NCI-H146 treated with DMSO at 0.1 percent for 48 hours (cell line): Measurements from ENCODE around the gene PTCSC3.
"Not testable (repeated sequence)": the region's sequence is repeated elsewhere in the genome, so short reads cannot be mapped to it uniquely, and the experiment has no call there.

Experiments used
- DNase-seq: peaks from one replicate; lab custom pipeline; 2025; ENCODE audit not compliant: unreplicated experiment; lab: John Stamatoyannopoulos, UW

PTCSC3 gene

DNA sequence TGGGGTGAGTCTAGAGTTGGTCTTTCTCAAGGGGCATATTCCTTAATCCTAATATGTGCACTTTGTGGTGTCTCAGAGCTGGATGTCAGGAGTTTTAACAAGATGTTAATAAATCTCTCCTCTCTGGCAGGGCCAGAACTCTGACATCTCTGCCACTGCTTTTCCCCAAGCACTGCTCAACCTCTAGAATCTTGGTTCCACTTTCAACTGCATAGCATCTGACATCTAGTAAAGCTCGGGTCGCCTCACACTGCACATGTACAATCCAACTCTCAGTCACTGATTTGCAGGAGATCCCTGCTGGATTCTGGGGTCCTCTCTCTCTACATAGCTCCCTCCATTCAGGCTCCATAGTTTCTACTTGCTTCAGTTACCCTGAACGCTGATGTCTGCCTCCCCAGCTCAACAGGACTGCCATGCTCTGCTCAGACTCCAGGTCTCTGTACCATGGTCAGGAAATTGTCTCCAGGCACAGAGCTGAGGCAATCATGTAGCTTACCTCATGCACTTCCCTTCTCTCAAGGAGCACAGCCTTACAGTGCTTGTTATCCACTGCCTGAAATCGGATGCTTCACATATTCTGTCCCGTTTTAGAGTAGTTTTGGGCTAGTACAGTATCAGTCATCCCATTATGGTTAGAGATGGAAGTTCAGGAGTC is 1.6 kb downstream of the PTCSC3 start:
- DNase-seq = no peak

DNA sequence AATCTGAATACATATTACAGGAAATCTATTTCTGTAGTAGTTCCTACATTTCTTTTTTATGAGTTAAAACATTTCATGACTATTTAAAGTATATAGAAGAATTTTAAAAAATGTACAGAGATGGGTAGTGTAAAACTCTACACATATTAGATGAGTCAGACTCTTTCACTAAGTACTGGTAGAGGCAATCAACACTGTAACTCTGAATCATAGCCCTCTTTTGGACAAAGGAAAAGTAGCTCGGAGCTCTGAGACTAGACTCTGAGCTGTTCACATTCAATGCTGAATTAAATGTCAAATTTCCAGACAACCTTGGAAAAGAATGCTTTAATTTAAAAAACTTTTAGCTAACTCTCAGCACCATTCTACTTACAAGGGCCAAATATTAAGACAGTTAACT is 3.4 kb downstream of the PTCSC3 start:
- no peak for DNase-seq

DNA sequence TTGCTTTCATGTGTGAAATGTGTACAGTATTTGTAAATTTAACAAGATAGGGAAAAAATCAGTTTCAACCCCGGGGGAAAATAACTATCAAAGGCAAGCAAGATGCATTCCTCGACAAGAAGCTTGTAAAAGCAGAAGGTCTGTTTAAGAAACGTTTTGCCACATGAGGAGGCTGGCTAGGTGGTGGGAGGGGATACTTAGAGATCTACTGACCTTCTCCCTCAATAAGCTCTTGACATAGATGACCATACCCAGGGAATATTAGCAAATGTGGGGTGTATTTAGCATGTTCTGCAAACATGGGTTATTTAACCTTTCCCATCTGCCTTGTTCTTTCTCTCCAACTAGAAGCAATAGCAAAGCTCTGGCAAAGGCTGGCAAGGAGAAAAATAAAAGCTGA is 4.9 kb downstream of the PTCSC3 start:
- DNase-seq = no peak

DNA sequence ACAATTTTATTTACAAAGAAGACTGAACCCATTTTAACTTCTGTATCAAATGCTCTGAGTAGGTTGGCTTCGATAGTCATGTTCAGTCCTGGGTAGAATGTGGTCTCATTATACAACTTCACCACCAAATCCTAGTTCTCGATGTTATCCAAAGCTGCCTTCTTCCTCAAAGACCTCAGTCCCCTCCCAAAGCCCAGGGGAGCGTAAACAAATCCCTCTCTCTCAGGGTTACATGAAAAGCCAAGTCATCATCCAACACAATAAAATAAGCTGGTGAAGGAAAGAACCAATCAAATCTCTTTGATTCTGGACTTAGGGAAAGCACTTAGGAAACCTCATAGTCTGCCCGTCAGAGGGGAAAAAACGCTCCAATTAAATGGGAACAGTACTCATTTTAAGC is 9.1 kb downstream of the PTCSC3 start:
- no peak for DNase-seq

DNA sequence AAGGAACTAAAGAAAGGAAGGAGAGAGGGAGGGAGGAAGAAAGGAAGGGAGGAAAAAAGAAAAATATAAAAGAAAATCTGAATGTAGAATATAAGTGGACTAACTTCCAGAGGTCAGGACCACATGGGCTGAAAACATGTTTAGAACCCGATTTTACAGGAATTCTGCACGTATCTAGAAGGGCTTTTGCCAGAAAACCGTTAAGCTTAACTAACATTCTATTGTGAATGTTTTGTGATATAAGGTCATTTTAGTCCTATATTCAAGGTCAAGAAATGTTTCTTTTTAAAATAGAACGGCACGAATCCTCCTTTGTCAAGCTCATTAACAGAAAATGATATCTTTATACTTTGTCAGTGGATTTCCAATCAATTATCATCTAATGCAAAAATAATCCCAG is 13.1 kb downstream of the PTCSC3 start:
- no peak for DNase-seq

DNA sequence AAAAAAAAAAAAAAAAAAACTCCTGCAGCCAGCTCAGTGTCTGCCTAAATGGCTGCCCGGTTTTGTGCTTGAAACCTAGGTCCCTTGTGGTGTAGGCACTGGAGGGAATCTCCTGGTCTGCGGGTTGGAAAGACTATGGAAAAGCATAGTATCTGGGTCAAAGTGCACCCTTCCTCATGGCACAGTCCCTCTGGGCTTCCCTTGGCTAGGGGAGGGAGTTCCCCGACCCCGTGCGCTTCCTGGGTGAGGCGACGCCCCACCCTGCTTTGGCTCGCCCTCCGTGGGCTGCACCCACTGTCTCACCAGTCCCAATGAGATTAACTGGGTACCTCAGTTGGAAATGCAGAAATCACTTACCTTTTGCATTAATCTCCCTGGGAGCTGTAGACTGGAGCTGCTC is 14.3 kb downstream of the PTCSC3 start:
- no peak for DNase-seq

DNA sequence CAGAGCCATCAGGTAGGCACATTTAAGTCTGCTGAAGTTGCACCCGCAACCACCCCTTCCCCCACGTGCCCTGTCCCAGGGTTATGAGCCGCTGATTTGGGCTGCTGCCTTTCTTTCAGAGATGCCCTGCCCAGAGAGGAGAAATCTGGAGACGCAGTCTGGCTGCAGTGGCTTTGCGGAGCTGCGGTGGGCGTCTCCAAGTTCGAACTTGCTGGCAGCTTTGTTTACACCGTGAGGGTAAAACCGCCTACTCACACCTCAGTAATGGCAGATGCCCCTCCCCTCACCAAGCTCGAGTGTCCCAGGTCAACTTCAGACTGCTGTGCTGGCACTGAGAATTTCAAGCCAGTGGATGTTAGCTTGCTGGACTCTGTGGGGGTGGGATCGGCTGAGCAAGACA is 14.7 kb downstream of the PTCSC3 start:
- DNase-seq = no peak

DNA sequence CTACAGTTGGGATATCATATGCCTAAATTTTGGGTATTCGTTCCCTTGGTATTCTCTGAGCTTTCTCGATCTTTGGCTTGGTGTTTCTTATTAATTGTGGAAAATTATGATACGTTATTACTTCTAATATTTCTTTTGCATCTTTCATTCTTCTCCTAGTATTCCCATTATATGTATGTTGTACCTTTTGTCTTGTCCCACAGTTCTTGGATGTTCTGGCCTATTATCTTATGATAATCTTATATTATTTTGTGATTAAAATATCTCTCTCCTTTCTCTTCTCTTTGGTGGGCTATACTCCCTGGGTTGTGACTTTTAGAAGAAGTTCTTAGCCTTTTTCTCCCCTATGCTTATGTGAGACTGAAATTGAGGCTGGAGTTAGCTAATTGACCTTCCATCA is 25.2 kb downstream of the PTCSC3 start:
- DNase-seq = no peak

DNA sequence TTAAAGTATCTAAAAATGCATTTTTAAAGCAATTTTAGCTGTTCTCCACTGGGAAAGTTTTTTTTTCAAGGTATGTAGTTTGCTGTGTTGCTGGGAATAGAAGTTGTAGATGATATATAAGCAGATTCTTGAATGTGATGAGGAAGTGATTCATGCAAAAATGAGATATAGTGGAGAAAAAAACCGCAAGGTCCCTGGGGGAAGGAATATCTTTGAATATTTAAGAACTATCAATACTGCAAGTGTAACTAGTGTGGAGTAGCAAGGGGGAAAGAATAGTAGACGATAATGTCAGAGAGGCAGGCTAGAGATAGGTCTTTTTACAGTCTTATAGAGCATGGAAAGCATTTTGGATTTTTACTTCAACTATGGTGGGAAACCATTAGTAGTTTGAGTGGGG is 42.5 kb downstream of the PTCSC3 start:
- no peak for DNase-seq

DNA sequence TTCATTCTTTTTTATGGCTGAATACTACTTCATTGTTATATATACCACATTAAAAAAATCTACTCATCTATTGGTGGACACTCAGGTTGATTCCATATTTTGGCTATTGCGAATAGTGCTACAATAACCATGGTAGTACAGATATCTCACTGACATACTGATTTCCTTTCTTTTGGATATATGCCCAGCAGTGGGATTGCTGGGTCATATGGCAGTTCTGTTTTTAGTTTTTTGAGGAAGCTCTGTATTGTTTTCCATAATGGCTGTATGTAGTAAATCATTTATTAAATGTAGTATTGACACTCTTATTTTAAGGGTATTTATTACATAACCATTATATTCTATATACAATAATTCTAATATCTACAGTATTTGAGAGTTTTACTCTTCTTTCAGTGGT is 43.7 kb downstream of the PTCSC3 start:
- no peak for DNase-seq

DNA sequence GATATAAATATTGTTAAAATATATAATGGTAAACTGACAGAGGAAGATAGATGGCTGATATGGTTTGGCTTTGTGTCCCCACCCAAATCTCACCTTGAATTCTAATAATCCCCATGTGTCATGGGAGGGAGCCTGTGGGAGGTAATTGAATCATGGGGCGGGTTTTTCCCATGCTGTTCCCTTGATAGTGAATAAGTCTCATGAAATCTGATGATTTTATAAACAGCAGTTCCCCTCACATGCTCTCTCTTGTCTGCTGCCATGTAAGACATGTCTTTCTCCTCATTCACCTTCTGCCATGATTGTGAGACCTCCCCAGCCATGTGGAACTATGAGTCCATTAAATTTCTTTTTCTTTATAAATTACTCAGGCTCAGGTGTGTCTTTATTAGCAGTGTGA is 46.3 kb downstream of the PTCSC3 start:
- DNase-seq = no peak

DNA sequence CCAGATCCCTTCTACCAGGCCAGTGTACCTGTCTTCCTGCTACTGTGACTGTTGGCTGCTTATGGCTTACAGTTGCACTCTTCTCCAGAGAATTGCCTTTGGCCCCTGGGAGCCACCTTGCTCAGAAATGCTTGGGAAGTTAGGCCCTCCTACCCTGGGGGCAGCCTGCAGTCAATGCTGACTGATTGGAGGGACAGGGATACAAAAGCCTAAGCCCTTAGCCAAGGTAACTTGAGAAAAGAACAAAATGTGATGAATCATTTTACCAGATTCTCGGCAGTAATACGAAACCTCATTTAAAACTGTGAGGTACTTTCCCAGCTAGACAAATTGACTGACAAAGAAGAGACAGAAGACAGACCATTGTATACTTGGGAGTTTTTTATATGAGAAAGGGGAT is 47.3 kb downstream of the PTCSC3 start:
- no peak for DNase-seq

DNA sequence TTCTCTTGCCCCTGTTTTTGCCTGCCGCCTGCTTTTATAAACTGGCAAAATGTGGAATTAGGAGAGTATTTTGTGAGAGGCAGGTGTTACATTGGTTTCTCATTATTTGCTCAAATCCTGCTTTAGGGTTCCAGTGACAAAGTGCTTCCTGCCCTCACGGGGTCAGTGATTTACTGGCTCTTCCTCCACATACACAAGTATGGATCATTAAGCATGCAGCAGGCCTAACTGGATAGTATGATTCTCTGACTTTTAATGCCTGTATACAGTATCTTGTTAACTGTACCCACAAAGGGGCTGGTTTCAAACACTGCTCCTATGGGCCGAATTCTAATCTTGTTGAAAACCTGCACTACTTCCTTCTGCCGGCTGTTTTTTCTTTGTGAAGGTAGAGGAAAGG is 63.2 kb downstream of the PTCSC3 start:
- no peak for DNase-seq

DNA sequence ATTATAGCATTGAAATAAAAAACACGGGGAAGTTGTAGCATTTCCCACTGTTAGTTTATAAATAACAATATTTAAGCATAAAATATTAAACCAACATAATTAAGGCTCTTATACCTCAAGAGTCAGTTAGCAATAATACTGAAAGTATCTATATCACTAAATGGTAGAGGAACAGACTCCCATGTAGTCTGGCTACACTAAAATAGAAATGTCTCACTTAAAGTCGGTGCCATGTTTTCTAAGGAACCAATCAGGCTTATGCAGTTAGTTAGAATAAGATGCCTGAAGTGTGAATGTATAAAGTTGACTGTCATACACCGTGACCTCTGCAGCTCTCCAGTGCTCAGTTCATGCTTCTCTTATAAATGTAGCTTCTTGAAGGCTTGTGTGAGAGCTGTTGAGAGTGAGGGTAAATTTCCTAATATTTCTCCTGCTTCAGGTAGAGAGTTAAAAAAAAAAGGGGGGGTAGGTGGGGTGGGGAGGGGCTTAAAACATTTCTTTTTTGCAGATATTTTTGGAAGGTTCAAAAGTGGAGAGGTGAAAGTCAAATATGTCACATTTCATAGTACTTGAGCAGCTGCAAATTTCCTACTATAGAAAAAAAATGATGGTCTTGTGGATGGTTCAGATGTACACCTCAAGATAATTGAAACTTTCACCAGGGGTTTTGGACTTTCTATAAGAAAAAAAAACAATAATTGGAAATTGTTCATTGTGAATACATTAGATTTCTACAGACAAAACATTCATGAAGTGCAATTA is 64.5 kb downstream of the PTCSC3 start:
- no peak for DNase-seq

DNA sequence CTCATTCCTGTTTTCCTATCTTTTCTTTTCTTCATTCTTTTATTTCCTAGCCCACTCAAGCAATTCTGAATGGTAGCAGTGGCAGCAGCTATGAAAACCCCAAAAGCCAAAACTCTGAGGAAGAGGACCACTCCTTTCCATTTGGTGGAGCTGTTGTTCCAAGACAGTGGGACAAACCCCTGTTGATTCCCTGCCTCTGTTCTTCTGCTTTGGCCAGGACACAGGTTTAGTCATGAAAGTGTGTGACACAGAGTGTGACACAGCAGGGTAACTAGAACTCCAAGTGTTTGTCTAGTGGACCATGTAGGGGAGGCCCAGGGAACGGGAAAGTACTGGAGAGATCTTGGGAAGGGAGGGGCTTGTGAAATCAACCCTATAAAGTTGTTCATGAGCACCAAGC is 71.1 kb downstream of the PTCSC3 start:
- peak; percentile 3 for DNase-seq

DNA sequence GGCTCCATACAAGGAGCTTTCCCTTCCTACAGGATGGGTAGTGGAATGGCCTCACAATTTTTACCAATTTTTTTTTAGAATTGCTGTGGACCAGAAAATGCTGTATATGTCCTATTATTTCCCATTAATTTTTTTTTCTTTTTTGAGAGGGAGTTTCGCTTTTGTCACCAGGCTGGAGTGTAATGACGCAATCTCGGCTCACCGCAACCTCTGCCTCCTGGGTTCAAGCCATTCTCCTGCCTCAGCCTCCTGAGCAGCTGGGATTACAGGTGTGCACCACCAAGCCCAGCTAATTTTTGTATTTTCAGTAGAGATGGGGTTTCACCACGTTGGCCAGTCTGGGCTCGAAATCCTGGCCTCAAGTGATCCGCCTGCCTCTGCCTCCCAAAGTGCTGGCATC is 72.3 kb downstream of the PTCSC3 start:
- not testable (repeated sequence) for DNase-seq

DNA sequence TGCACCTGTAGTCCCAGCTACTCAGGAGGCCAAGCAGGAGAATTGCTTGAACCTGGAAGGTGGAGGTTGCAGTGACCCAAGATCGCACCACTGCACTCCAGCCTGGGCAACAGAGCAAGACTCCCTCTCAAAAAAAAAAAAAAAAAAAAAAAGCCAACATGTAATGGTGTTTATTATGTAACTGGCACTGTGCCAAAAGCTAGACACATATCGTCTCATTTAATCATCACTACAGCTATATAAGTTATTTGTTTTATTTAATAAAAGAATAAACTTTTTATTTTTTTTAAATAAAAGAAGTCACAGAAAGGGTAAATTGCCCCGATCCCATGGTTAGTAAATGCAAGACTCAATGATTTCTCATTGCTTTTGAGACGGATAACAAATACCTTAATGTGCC is 76.9 kb downstream of the PTCSC3 start:
- no peak for DNase-seq

DNA sequence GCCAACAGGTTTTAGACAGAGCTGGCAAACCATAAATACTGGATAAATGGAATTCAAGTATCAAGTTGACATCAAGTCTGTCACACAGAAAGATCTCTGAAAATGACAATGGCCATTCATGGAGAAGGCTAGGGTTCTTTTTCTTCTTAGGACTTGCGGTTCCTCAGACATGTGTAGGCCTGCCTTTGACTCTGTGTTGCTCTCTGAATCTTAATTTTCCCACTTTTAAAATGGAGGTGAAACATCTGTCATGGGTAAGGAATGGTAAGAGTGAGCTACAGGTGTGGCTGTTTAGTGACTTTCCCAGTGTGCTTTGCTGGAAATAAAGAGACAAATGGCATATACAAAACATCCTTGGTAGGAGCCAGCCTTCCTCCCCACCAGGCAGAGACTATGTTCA is 79.2 kb downstream of the PTCSC3 start:
- DNase-seq = no peak

DNA sequence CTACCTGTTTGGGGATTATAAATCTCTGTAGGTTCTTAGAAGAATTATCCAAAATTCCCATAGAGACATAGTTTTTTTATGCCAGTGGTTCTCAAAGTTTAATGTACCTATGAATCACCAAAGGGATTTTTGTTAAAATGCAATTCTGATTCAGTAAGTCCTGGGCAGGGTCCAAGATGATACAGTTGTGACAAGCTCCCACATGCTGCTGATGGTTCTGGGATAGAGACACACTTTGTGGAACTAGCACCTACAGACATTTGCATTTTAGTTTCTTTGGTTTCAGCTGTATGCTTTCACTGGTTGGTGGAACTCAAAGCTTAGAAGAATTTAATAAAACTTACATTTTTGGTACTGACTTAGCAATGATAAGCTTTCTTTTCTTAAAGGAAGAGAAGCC is 80.4 kb downstream of the PTCSC3 start:
- DNase-seq = no peak

DNA sequence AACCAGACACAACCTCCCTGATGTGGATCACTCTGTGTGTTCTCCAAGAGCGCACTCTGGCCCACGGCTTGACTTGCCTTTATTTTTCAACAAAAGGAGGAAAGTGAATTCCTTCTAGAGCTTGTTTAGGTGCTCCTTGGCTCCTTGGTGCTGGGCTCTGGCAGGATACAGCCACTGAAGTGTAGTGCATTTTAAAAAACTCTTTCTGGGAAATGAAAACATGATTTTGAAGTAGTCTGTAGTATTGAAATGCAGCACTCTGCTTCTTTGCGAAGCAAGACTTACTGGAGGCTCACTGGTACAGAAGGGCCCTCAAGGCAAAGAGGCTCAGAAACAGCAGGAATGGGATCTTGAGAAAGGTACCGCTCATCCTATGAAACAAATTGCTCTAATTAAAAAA is 81.6 kb downstream of the PTCSC3 start:
- no peak for DNase-seq

DNA sequence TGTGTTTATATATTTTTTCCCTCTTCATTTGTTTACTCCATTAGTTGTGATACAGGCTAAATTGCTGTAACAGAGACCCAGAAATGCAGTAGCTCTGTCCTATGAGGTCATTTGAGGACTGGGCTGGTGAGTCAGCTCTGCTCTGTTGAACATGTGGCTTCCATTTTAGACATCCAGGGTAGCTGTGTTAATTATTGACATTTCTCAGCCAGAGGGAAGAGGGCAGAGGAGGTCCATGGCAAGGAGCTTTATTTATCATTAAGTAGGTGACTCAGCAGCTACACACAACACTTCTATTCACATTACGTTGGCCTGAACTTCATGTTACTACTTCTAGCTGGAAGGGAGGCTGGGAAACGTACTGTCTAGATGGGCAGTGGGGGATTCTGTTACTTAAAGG is 85.4 kb downstream of the PTCSC3 start:
- peak; percentile 7 for DNase-seq

DNA sequence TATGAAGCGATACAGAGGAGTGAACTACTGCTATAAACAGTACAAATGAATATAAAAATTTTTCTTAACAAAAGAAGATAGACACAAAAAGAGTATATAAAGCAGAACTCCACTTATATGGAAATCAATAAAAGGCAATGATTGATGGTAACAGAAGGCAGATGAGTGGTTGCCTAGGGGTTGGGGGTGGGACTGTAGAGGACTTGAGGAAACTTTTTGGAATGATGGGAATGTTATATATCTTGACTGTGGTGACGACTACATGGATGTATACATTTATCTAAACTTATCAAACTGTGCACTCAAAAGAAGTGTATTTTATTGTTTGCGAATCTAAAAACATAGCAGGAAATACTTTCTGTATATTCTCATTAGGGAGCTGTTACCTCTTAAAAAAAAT is 89.1 kb downstream of the PTCSC3 start:
- DNase-seq = no peak
